HG03378 (cell line): ENCODE measurements around the gene AFF3.

Experiments
- ATAC-seq: cut with Tn5 transposase; IDR thresholded peaks from one replicate; pipeline ENCODE4 v1.9.1; 2021; ENCODE audit warnings: mild to moderate bottlenecking, moderate library complexity; ENCODE audit not compliant: unreplicated experiment

Gene AFF3

DNA sequence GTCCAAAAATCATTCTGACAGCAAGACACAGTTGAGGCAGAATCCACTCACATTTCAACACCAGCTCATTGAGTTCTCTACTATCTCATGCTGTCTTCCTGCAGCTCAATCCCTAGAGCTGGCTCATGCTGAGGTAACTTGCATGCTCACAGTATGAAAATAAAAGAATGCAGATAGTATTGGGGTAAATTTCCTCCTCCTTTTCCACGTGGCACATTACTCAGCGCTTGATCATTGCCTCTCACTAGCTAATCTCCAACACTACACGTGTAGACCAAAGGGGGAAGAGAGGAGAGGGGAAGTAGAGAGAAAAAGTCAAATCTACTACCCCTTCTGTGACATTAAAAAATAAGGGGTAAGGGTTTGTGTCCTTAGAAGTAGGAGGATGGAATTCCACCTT lies 300.6 kb downstream of the AFF3 start:
- ATAC-seq, result no peak

DNA sequence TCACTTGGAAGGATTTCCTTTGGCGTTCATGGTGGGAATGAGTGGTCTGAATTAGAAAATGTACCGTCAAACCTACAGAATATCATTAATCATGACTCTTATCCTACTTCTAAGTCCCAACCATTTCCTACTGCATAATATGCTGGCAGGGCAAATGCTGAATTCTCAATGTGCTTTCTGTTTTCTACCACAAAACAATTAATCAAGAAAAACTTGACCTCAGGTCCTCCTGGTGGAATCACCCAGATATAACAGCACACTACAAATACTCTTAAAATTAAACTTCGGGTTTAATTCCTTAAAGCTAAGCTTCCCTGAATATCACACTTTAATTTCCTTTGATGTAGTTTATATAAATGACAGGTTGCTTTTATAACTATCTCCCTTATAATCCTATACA lies 301.6 kb downstream of the AFF3 start:
- no peak for ATAC-seq

DNA sequence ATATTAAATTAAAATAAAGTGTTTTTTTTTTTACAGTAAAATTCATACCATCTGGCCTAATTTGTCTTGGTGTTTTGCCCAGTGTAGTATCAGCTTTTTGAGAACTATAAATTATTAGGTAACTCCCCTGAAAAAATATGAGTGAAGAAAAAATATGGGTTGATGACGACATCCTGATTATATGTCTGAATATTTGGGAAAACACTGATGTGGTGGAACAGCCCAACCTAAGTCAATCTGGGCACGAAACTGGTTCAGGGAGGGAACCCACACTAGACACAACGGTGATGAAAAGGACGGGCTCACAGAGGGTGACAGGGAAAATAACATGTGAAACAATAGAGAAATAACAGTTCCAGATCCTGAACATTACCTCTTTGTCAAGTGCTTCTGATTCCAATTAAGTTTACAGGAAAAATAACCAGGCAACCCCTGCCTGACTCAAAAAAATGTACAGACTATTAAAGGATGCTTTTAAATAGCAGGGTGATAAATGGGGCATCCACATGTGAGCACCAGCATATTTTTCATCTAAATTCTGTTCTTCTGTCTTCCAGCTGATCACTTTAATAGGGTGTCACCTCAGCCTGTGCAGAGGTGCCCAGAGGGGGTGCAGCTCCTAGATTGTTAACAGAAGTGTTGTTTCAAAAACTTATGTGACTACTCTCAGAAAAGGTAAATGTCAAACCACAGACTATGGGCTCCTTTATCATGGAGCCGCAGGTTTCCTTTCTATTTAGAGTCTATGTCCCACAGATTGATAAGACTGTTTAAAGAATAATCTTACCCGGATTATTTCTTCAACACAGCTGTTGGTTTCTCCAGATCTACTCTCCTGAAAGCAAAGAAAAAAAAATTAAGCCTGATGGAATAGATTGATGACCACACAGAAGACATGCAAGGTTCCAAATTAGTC lies 305.4 kb downstream of the AFF3 start:
- no peak for ATAC-seq

DNA sequence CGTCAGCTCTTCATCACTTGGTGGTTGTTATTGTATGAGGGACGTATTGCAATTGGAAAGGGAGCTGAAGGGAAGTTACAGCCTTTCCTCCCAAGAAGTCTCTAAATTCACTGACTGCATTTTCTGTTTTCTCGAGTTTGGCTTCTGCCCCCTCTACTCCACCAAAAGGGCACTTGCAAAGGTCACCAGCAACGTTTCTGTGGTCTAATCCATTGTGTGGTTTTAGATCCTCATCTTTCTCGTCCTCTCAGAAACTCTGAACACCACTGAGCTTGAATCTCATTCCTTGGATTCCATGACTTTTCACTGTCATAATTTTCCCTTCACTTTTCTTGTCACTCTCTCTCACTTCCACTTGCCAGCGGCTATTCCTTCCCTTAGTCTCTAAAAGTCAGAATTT lies 308.0 kb downstream of the AFF3 start:
- no peak for ATAC-seq

DNA sequence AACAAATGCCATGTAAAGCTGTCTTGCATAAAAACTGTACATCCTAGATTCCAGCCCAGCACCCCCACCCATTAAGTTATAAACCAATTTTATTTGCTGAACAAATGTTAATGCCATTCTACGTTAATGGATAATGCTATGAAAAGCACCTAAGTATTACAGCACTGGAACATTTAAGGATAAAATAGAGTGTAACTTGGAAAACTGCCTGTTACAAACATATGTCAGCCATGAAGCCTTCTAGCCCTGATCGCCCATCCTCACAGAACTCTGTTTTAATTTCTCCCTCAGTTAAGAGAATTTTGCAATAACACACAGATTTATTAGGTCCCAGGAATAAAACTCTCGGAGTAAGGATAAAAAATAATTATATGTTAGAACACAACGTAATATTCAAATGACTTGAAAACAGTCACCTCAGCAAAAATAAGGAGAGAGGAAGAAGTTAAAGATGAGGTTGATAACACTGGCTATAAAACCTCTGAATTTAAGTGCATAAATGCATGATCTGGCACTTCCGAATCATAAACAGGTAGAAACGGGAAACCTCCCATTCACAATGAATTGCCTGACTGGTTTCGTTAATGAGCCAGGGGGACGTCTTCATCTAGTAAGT lies 308.7 kb downstream of the AFF3 start:
- no peak for ATAC-seq

DNA sequence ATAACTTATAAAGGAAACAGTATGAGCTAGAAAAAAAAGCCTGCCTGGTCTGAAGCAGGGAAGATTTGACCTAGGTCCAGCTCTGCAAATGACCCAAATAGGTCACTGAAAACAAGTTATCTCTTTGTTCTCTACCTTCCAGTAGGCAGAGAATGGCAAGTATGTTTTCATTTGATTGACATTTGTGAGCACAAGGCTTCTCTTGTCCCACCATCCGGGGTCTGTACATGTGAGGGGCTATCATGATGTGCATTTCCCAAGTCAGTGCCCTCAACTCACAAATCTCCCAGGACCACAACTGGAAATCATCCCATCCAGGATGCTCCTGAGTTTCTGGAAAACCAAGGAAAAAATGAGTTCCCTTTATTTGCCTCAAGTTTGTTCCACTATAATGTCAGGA lies 309.5 kb downstream of the AFF3 start:
- no peak for ATAC-seq

DNA sequence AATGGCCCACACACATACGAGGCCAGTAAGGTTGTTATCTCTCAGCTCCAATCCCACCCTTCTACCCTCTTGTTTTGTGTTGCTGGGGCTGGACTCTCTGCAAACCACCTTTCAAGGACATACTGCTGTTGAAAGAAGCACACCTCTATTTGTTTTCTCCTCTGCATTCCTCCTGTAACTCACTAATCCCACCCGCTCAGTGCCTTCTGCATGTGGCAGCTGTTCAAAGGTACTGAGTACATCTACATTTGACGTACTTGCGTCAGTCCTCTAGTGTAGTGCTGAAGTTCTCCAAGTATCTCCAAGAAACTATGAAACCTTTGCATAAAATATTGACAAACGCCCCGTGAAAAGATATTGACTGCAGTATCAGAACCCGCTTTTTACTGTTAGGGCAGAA lies 310.6 kb downstream of the AFF3 start:
- no peak for ATAC-seq

DNA sequence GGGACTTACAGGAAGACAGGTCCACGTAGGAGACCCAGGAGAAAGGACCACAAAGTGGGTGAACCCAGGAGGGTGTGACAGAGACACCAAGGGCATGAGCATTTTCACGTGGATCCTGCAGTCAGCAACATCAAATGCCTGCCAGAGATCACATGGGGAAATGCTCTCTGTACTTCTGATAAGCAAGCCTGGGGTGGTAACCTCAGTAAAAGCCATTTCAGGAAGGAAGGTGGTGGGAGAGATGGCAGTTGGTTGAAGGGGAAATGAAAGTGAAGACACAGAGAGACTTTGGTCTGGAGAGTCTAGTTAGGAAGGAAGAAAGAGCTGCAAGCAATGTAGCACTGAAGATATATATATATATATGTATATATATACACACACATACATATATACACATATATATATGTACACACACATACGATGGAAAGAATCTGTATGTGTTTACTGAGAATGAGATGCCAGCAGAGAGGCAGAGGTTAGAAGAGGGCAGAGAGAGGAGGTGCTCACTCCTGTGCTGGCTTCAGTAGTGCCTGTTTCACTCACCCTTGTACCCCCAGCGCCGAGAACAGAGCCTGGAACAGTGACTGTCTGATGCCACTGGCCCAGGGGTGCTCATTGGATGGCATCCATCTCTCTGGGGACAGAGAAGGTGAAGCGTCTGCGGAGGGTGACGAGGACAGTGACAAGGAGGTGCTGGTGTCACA lies 314.9 kb downstream of the AFF3 start:
- ATAC-seq, result no peak

DNA sequence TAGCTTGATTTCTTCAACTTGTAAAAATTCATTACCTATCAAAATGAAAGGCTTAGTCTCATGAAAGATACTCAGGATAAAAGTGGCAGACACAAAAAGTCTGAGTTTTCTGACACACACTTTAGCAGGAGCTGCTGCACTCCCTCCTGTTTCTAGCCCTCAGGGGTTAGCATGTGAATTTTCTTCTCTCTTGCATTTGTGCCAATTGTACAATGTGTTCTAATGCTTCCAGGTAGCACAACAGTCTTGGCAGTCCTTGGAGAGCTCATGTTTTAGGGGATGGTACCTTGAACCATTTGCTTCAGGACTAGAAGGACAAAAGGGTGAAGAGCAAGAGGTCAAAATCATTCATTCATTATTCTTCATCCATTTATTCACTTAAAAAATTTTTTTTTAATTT lies 316.8 kb downstream of the AFF3 start:
- no peak for ATAC-seq

DNA sequence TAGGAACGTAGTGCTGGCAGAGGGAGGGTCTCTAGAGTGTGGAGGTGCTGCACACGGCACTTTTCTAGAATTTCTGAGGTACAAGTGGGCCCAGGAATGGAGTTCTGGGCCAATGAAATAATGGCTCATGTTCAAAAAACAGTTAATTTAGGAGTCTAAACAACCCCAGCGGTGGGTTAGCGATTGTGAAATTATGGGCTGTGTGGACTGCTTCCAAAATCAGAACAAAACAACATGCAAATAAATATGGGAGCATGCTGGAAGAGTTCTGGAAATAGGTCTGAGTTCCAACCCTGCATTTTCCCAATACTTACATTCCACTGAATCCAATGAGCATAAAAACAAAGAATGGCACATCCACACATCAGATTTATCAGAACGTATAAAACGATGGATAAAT lies 317.6 kb downstream of the AFF3 start:
- ATAC-seq, result no peak

DNA sequence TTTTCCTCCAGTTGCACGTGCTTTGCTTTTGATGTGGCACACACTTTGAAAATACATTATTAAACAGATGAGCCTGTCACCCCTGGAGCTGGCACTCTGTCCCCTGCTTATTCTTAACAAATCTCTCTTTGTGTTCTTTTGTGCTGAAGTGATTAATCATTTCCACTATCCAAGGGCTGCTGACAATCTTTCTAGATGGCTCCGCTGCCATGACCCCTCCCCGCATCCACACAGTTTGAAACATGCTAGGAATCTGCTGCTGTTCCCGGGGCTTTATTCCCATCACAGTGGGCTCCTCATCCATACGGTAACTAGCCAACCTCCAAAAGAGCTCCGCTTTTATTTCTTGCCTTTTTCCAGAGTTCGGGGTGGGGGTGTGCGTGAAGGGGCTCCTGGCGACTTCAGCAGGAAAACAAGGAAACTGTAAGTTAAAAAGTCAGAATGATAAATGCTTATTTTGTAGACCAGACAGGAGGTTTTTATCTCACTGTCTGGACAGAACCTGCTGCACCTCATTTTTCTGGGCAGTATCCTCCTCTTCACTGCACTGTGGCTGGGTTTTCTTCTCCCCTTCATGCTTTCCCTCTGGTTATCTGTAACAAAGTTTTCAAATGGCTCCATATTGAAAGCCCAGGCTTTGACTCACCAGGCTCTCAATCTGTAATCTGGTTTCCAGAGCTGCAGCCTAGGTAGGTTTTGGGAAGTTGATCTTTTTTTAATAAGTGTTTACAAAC lies 319.7 kb downstream of the AFF3 start:
- no peak for ATAC-seq

DNA sequence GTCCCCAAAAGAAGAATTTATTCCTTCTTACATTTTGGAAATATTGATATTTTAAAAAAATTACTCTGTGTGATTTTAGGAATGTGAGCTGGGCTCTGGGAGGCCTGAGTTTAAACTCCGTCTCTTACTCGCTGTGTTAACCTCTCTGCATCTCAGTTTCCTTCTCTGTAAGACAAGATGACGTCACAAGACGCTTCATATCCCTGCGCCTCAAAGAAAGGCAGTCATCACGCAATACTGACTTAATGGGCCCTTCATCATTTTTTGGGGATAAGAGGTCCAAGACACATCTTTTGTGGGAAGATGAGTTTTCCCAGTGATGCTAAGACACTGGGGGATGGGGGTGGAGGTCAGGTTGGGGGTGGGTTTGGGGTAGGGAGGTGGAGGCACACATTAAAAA lies 320.4 kb downstream of the AFF3 start:
- ATAC-seq, result no peak

DNA sequence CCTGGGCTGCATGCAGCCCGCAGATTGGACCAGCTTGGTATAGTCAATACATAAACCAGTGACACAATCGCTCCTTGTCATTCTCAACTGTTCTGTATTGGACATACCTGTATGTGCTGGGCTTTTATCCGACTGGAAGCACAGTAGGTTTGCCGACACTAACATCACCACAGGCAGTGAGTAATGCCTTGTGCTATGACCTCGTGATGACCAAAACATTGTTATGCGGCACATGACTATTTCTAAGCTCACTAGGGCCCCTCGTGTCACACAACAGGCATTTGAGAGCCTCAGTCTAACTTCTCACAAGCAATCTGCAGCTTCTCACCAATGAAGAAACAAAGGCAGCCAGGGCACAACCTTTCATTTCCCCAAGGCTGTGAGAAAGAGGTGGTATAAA lies 320.8 kb downstream of the AFF3 start:
- ATAC-seq, result no peak

DNA sequence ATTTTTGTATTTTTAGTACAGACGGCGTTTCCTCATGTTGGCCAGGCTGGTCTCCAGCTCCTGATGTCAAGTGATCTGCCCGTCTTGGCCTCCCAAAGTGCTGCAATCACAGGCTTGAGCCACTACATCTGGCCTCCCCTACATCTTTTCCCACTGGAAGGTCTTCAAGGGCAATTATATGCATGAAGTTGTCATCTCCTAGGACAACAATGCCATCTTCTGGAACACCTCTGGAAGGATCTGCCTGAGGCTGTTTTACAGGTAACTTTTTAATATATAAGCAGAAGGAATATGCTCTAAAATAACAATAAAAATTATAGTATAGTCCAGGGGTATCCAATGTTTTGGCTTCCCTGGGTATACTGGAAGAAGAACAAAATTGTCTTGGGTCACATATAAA lies 321.4 kb downstream of the AFF3 start:
- no peak for ATAC-seq

DNA sequence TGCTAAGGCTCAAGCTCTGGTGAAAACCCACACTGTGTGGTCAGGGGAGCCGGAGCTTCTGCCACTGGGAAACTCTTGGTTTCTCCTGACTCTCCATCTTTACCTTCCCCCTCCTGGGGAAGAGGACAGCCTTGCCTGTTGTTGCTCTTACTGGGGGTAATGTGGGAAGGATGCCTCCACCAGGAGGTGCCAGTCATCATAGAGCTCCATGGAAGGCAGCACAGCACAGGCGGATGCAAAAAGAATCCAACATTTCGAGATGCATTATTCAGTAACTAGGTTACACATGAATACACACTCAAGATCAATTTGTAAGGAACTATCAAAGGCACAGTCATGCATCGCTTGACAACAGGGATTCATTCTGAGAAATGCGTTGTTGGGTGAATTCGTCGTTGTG lies 322.6 kb downstream of the AFF3 start:
- ATAC-seq, result no peak

DNA sequence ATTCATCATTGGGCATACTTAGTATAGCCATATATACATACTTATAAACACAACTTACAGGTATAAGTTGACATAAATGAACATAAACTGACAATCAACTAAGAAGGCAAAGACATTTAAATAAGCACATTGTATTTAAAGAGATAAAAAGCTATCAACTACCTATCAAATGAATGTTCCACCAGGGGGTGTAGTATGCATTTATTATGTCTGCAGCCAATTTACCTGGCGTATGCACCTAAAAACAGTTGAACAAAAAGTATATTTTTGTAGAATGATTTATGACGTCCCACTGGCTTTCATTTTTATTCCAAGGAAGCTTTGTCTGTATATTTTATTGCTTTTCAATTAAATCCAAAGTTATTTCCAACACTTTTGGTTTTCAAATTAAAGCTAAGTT lies 323.5 kb downstream of the AFF3 start:
- ATAC-seq, result no peak

DNA sequence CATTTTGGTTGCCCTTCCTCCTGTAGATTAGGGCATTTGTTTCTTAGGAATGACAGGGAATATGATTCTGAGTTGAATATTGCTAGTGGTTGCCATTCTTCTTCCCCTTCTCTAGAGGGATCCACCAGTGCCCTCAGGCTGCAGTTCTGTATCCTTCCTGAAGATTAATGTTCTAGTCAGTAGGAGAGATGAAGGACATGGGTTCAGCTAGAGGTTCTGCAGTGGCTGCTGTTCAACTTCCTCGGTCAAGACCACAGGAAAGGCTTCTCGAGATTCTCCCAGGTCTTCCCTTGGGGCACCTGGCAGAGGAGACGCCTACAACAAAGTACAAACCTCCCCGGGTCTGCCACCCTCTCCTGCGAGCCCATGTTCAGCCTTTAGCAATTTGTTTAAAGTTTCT lies 325.5 kb downstream of the AFF3 start:
- no peak for ATAC-seq

DNA sequence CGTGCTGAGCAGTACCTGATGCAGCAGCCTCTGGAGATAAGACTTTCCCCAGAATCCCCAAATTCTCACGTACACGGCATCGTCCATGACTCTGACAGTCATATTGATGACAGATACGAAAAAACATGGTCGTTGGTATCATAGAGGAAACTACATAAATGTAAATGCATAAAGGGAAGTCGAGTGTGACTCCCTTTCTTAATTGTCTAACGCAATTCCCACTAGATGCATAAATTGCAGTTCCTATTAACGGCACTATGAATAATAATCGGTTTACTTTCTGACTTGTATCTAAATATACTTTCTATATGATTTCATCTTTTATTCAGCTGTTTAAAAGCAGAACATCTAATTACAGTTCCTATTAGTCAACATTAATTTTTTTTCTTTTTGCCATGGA lies 330.0 kb downstream of the AFF3 start:
- no peak for ATAC-seq

DNA sequence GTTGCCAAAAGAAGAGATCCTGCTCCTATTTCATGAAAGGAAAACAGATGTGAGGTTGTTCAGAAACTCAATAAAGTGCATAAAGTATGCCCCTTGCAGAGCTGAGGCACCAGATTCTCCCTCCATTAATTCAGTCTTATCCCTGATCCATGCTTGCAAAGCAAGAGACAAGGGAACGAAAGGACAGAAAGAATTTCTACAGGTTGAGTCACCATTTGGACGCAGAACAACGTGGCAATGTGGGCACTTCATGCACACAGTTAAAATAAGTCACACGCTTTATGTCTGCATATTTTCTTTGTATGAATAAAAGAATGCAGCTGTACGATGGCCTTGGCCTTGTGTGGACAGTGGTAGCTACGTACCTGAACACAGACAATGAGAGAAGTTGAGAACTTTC lies 330.8 kb downstream of the AFF3 start:
- ATAC-seq, result no peak

DNA sequence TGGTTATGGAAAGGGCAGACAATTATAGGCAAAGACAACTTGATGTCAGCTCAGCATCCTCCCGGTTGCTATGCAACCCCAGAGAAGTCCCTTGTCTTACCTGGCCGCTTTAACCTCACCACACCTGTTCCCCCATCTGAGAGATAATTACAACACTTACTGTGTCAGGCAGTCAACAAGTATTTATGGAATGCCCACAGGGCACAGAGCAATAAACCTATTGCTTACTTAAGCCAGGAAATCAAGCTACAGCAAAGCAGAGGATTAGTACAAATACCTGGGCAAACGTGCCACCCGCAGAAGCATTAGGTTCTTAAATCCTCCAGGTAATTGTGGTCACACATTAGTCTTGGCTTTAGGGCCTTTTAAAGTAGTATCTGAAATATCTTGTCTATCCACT lies 332.2 kb downstream of the AFF3 start:
- ATAC-seq, result no peak

DNA sequence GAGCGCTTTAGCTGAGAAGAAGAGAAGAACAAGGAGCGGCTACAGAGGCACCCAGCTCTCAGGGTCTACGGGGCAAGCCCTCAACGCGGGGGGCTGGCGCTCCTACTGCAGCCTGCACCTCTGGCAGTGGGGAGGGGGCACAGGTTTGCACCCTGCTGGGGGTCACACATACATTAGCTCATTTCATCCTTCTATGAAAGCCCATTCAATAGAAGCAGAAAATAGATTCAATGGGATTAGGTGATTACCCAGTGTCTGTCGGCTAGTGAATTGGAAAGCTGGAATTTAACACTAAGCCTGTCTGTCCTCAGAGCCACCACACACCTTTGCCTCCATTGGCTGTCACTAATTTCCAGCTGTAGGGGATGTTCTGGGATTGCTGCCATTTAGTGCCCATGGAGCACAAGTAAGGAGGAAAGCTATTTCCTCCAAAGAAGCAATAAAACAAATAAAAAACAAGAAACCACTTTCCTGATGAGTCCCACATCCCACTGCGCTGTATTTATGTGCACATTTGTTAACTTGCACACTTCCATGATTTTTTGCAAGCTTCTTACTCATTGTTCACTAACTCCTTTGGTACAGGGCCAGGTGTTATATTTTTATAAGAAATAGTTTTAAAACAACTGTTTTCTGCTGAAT lies 333.0 kb downstream of the AFF3 start:
- ATAC-seq, result no peak
